GM12874 (cell line): ENCODE results near the gene PROK2.

Experiments used
- CTCF ChIP-seq: IDR thresholded peaks from 2 replicates; pipeline ENCODE4 v1.5.1; 2011; ENCODE audit warnings: low read depth, mild to moderate bottlenecking, control low read depth, low read length, moderate library complexity; ENCODE audit not compliant: insufficient read depth

The PROK2 gene

GRCh38 chr3:71778353-71778752 lies 6.6 kb downstream of the PROK2 start:
- no peak for TF ChIP-seq CTCF

- no peak for TF ChIP-seq CTCF
Measured at GRCh38 chr3:71776538-71776937, 8.4 kb downstream of the PROK2 start.

GRCh38 chr3:71771884-71772283 lies 13.1 kb downstream of the PROK2 start:
- no peak for TF ChIP-seq CTCF

GRCh38 chr3:71771126-71771525 lies 13.8 kb downstream of the PROK2 start:
- no peak for TF ChIP-seq CTCF

- no peak for TF ChIP-seq CTCF
Measured at GRCh38 chr3:71763426-71763825, 21.5 kb downstream of the PROK2 start.

GRCh38 chr3:71760140-71760539 lies 24.8 kb downstream of the PROK2 start:
- no peak for TF ChIP-seq CTCF

- no peak for TF ChIP-seq CTCF
Measured at GRCh38 chr3:71759401-71759800, 25.5 kb downstream of the PROK2 start.

- no peak for TF ChIP-seq CTCF
Measured at GRCh38 chr3:71758091-71758490, 26.9 kb downstream of the PROK2 start.
